Measurements from ENCODE around the gene JAK3. TPM values are rescaled to one million over a fixed set of nuclear protein-coding genes. Genes with fewer than 3 reads are reported as not detected.

JAK3 gene
- total and polyA plus RNA-seq, 2 of the 13 experiments (the other 11 are each of a cell fraction or from before 2014, with no cell fraction given), result 3.4 to 18.6 TPM

GRCh38 chr19:17889609-17890214 lies 41.9 kb upstream of the JAK3 start (continued):
- TF ChIP-seq KMT2B (CRISPR knock-in tag; IDR thresholded peaks at IDR 0.05) (peak; percentile 69), PBX3 (CRISPR knock-in tag; IDR thresholded peaks at IDR 0.05; ENCODE audit: borderline replicate concordance) (peak; percentile 36; the same call in 1 of the 2 replicates), ZNF574 (CRISPR knock-in tag; IDR thresholded peaks at IDR 0.05) (peak; percentile 45; the same call in 1 of the 2 replicates), ZNF564 (CRISPR knock-in tag; IDR thresholded peaks at IDR 0.05) (peak; percentile 72; the same call in 1 of the 2 replicates), NFRKB (IDR thresholded peaks at IDR 0.05) (no peak), ZNF563 (CRISPR knock-in tag; IDR thresholded peaks at IDR 0.05) (peak; percentile 44; the same call in 1 of the 2 replicates), ZNF205 (CRISPR knock-in tag; IDR thresholded peaks at IDR 0.05) (0 out of 2 replicates have a peak, but pooled peaks have one; percentile 44), RBM22 (optimal IDR thresholded peaks at IDR 0.05; ENCODE audit: low read length) (no peak), ZNF253 (CRISPR knock-in tag; IDR thresholded peaks at IDR 0.05; ENCODE audit: borderline replicate concordance) (no peak)

GRCh38 chr19:17888260-17888659 lies 40.5 kb upstream of the JAK3 start:
- ChIA-PET CTCF (ENCODE audit: low intra/inter-chr PET ratio, low total read pairs) (no interaction called here), POLR2A (no interaction called here)
- Histone ChIP-seq H3K27ac (ENCODE audit: extremely low read length, insufficient read depth, low read length) (no peak overlapping the region), H3K9me3 (ENCODE audit: low read length) (no peaks in the 10 kb centered on the region), H3K79me2 (ENCODE audit: insufficient read depth, low read length) (no peaks in the 10 kb centered on the region), H3K36me3 (replicated peaks in 1 of 2; ENCODE audit: control insufficient read depth in 1 of 2, insufficient read depth in 2 of 2, low read length in 2 of 2) (no peaks in the 10 kb centered on the region), H3K4me3 (replicated peaks in 1 of 3; ENCODE audit: insufficient read depth in 1 of 3, low read depth in 2 of 3, low read length in 3 of 3) (no peak overlapping the region), H4K20me1 (ENCODE audit: insufficient read depth, low read length) (no peaks in the 10 kb centered on the region), H3K4me1 (ENCODE audit: insufficient read depth, low read length) (no peaks in the 10 kb centered on the region), H2AFZ (ENCODE audit: low read length) (no peak overlapping the region), H3K27me3 (ENCODE audit: control insufficient read depth in 1 of 2, insufficient read depth in 2 of 2, low read length in 2 of 2) (peaks cover 0 to 3% of the 10 kb centered on the region in 2 experiments; a peak in 2 of 5 replicates), H3K9ac (ENCODE audit: insufficient read depth, low read depth, low read length) (no peak overlapping the region), H3K4me2 (ENCODE audit: low read depth, low read length) (no peak overlapping the region)
- intact Hi-C loops (cut with micrococcal nuclease; ENCODE audit: unreplicated experiment), result no loop called here
- WGBS (ENCODE audit: low lambda C conversion rate), result 2% methylated on average over 7 of the region's 7 CpGs
- no peak for FAIRE-seq
- in situ Hi-C loops (cut with HindIII; ENCODE audit: extremely low pct_ligation_motif_present, low pct_unique_long_range_greater_than_20kb), result no loop called here
- BruUV-seq (replicated peaks), result no TSS peak
- no peak for DNase-seq (ENCODE audit: low spot score)
- ATAC-seq, result peak; percentile 56; the same call in 1 of the 3 replicates
- TF ChIP-seq ETV5 (CRISPR knock-in tag; IDR thresholded peaks at IDR 0.05; ENCODE audit: borderline replicate concordance) (no peak), TRIM24 (CRISPR knock-in tag; IDR thresholded peaks at IDR 0.05) (no peak), ZNF264 (CRISPR knock-in tag; IDR thresholded peaks at IDR 0.05) (no peak), ZNF235 (CRISPR knock-in tag; IDR thresholded peaks at IDR 0.05; ENCODE audit: borderline replicate concordance) (no peak), FOXA1 (IDR thresholded peaks at IDR 0.05) (no peak), FOXA1 (CRISPR knock-in tag; IDR thresholded peaks at IDR 0.05) (peak; percentile 77), MIER2 (CRISPR knock-in tag; IDR thresholded peaks at IDR 0.05) (0 out of 2 replicates have a peak, but pooled peaks have one; percentile 58), ZNF558 (CRISPR knock-in tag; IDR thresholded peaks at IDR 0.05; ENCODE audit: borderline replicate concordance) (no peak)
